HG02678 (cell line): ENCODE data around the gene KIAA0232.

ENCODE experiments used
- ATAC-seq: cut with Tn5 transposase; IDR thresholded peaks from one replicate; pipeline ENCODE4 v1.9.1; 2021; ENCODE audit warnings: mild to moderate bottlenecking, moderate library complexity; ENCODE audit not compliant: unreplicated experiment

KIAA0232 gene

GRCh38 chr4:6914448-6914847 is 131.9 kb downstream of the KIAA0232 start:
- no peak for ATAC-seq

GRCh38 chr4:6915041-6916005 is 132.8 kb downstream of the KIAA0232 start:
- ATAC-seq = no peak

- no peak for ATAC-seq
Measured at GRCh38 chr4:6916069-6916586, 133.6 kb downstream of the KIAA0232 start.

GRCh38 chr4:6916587-6917460 is 134.3 kb downstream of the KIAA0232 start:
- ATAC-seq = peak; percentile 48

- ATAC-seq = peak; percentile 82
Measured at GRCh38 chr4:6917461-6918271, 135.1 kb downstream of the KIAA0232 start.

DNA sequence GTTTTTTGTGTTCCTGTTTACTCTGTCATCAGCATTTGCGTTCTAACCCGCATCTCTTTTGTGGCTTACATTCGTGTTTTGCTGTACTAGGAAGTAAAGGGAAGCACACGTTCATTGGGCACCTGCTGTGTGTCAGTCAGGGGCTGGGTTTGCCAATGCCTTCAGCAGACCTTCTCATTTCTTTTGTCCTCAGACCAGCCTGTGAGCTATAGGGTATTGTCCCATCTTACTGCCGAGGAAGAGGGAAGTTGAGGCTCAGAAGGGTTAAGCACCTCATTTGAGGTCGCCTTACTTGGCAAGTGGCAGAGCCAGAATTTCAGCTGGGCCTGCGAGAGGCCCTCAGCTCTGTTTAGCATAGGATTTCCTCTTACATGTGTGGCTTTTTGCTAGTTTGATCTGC is 135.8 kb downstream of the KIAA0232 start:
- no peak for ATAC-seq

GRCh38 chr4:6920171-6920570 is 137.6 kb downstream of the KIAA0232 start:
- no peak for ATAC-seq

DNA sequence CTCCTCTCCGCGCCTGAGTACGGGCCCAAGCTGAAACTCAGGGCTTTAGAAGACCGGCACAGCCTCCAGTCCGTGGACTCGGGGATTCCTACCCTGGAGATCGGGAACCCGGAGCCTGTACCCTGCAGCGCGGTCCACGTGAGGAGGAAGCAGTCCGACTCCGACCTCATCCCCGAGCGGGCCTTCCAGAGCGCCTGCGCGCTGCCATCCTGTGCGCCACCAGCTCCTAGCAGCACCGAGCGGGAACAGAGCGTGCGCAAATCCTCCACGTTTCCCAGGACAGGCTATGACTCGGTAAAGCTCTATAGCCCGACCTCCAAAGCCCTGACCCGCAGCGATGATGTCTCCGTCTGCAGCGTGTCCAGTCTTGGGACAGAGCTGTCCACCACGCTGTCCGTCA is 141.0 kb downstream of the KIAA0232 start:
- no peak for ATAC-seq

DNA sequence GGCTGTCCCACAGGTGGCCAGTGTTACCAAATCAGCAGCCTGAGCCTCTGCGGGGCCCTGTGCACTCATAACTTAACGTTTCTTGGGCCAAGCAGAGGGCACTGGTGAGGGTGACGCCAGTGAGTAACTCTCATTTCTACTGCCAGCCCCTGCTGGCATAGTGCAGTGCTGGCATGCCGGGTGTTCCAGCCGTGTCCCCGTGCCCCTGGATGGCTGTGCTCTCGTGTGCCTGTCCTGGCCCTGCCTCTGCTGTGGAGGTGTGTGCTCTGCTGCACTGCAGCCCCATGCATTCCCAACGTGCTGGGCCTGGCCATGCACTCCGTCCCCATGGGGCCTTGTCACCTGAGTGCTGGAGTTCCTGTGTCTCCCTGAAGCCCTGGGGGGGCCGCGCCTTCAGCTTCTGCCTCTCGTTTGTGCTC is 141.8 kb downstream of the KIAA0232 start:
- no peak for ATAC-seq

GRCh38 chr4:6925357-6925836 is 142.9 kb downstream of the KIAA0232 start:
- no peak for ATAC-seq

DNA sequence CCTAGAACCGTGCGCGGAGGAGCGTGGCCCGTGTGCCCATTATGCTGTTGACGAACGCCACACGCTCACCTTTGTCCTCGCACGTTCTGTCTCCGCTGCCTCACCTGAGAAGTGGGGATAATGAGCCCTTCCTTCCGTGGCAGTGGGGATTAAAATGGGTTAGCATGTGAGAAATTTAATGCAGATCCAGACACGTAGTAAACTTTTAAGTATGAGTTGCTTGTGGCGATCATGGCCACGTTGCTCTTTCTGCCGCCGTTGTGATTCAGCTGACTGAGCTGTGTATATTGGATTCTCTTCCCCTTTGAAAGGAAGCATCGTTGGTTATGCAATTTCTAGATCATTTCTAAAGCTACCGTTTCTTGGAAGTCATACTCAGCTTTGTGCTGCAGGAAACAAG is 143.6 kb downstream of the KIAA0232 start:
- no peak for ATAC-seq

- no peak for ATAC-seq
Measured at GRCh38 chr4:6926681-6927478, 144.4 kb downstream of the KIAA0232 start.

DNA sequence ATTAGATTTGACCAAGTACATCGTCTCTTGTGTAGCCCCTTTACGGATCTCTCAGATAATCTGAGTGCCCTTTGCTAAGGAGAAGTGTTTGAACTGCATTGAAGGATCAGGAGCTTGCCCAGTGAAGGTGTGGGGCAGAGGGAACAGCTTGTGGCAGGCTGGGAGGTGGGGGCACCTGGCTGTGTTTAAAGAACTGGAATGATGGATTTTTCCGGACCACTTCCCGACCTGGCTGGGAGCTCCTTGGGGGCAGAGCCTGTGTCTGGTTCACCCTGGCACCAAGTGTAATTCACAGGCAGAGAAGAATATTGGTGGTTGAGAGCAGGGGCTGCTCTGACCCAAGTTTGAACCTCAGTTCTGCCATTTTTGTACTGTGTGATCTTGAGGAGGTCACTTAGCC is 145.6 kb downstream of the KIAA0232 start:
- ATAC-seq = no peak

DNA sequence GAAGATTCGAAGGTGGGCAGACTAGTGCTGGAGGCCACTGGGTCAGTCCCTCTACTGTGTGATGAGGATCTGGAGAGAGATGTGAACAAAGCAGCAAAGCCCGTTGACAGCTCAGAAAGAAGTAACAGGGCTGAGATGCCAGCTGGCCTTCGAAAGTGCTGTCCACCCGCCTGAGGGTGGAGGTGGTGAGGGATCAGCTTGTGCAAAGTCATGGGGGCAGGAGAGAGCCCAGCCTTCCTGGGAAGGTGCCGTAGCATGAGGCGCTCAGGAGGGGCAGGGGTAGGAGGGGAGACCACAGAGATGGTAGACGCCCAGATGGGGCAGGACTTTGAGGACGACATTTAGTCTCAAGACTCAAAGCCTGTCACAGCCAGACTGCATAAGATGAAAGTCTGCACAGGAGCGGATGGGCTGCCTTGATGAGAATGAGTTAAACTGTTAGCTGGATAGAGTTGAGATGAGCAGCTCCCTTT is 146.8 kb downstream of the KIAA0232 start:
- no peak for ATAC-seq

DNA sequence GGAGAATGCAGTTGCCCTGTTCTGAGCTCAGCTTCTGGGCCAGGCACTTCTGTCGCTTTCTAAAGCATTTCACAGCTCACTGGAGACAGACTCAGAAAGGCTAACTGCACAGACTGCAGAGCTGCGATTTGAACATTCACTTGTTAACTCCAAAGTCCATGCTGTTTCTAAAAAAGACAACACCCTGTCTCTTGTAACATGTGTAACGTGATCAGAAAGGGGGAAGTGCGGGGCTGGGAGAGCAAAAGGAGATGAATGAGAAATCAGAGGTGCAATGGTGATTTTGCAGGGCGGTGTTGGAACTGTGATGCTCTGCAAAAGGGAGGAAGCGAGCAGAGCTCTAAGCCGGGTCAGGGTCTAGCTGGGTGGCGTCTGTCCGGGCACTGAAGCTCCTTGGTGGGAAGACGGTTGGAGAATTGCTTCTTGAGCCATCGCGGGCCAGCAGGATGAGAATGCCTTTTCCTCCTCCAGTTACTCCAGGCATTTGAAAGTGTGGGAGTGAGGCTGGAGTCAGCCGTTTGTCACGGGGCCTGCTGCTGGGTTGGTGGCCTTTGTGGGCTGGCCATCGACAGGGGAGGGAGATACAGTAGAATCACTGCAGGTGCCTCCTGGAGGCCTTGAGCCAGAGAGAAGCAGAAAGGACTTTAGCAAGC is 147.4 kb downstream of the KIAA0232 start:
- no peak for ATAC-seq

- ATAC-seq = no peak
Measured at GRCh38 chr4:6932475-6932874, 149.9 kb downstream of the KIAA0232 start.

DNA sequence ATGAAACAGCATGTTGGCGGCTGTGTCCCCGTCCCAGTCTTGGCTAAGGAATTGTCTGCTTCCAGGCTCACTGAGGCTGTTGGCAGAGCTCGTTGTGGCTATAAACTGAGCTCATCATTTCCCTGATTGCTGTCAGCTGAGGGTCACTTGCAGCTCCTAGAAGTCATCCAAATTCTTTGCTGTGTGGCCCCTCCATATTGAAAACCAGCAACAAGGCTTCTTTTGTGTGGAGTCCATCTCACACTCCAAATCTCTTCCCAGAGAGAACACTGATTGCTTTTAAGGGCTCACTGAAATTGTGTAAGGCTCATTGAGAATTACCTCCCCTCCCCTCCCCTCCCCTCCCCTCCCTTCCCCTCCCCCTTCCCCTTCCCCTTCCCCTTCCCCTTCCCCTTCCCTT is 150.4 kb downstream of the KIAA0232 start:
- ATAC-seq = no peak
